CD4-positive, CD25-positive, alpha-beta regulatory T cell (primary cell): Measurements from ENCODE around the gene ZNRD2. TPM values are rescaled to one million over a fixed set of nuclear protein-coding genes. Genes with fewer than 3 reads are reported as not detected.
A peak's percentile ranks its signal among the peaks of the same experiment; 100 is the strongest.

Source experiments
- ATAC-seq, 2 donors: fragments of 150-1000 bp; cut with Tn5 transposase; one replicate each; pipeline ENCODE4 v1.10.0; 2021; ENCODE audit warnings: low read depth in 2 of 2, moderate number of reproducible peaks in 2 of 2, moderate library complexity in 1 of 2
- DNase-seq, 3 donors: peaks; one replicate each; pipeline versions ENCODE4 v3.0.0 to v3.0.0-alpha.2; 2012 to 2022; ENCODE audit warnings: mixed read lengths in 1 of 3
- H3K27ac ChIP-seq: one replicate; pipeline ENCODE4 v1.7.0; 2013; ENCODE audit warnings: mild to moderate bottlenecking, low read length; ENCODE audit not compliant: insufficient read depth, poor library complexity, severe bottlenecking
- H3K27me3 ChIP-seq: one replicate; pipeline ENCODE4 v1.7.0; 2013; ENCODE audit warnings: low read length; ENCODE audit not compliant: control insufficient read depth, insufficient read depth
- H3K36me3 ChIP-seq: one replicate; pipeline ENCODE4 v1.7.0; 2013; ENCODE audit warnings: mild to moderate bottlenecking, low read length, moderate library complexity; ENCODE audit not compliant: control insufficient read depth, insufficient read depth
- H3K4me1 ChIP-seq: 2 replicates; pipeline ENCODE4 v1.7.0; 2013; ENCODE audit warnings: mild to moderate bottlenecking, low read length; ENCODE audit not compliant: insufficient read depth, control insufficient read depth, poor library complexity, severe bottlenecking
- H3K4me3 ChIP-seq: one replicate; pipeline ENCODE4 v1.7.0; 2013; ENCODE audit warnings: low read depth, mild to moderate bottlenecking, low read length, moderate library complexity
- H3K9me3 ChIP-seq, 2 experiments: 1 replicate in 1 of 2; 2 replicates in 1 of 2; pipeline ENCODE4 v1.7.0; 2013; ENCODE audit warnings: low read length in 2 of 2, mild to moderate bottlenecking in 1 of 2, moderate library complexity in 1 of 2; ENCODE audit not compliant: control insufficient read depth in 2 of 2
- H3K27ac Mint-ChIP-seq, 3 donors: one replicate each; pipeline ENCODE4 v1.8.0; 2020 to 2022; ENCODE audit warnings: mild to moderate bottlenecking in 3 of 3, mixed read lengths in 3 of 3, moderate library complexity in 2 of 3
- H3K27me3 Mint-ChIP-seq: one replicate; pipeline ENCODE4 v1.8.0; 2022; ENCODE audit warnings: mild to moderate bottlenecking, mixed read lengths
- H3K36me3 Mint-ChIP-seq: one replicate; pipeline ENCODE4 v1.8.0; 2020; ENCODE audit warnings: mixed read lengths
- H3K4me1 Mint-ChIP-seq, 4 donors: one replicate each; pipeline ENCODE4 v1.8.0; 2020 to 2022; ENCODE audit warnings: mixed read lengths in 4 of 4, mild to moderate bottlenecking in 1 of 4
- H3K4me3 Mint-ChIP-seq, 4 donors: one replicate each; pipeline ENCODE4 v1.8.0; 2020 to 2022; ENCODE audit warnings: mild to moderate bottlenecking in 4 of 4, mixed read lengths in 4 of 4, moderate library complexity in 3 of 4
- H3K9me3 Mint-ChIP-seq, 7 donors: one replicate each; pipeline ENCODE4 v1.8.0; 2020 to 2022; ENCODE audit warnings: mixed read lengths in 7 of 7, mild to moderate bottlenecking in 3 of 7, moderate library complexity in 2 of 7
- polyA plus RNA-seq, 4 donors: library from polyadenylated mRNA; unstranded; fragments of 300-500 nt; fragmentation: Illumina TruSeq; gene quantifications; one replicate each; pipeline ENCODE4 v1.2.3, GENCODE V29; 2021
- total RNA-seq: library from RNA; stranded (reverse); gene quantifications from one replicate; pipeline ENCODE4 v1.2.3, GENCODE V29; 2022

Gene ZNRD2
- total and polyA plus RNA-seq, 5 donors from 2014 or later: 34.6 to 84.7 (median 71.6) TPM

DNA sequence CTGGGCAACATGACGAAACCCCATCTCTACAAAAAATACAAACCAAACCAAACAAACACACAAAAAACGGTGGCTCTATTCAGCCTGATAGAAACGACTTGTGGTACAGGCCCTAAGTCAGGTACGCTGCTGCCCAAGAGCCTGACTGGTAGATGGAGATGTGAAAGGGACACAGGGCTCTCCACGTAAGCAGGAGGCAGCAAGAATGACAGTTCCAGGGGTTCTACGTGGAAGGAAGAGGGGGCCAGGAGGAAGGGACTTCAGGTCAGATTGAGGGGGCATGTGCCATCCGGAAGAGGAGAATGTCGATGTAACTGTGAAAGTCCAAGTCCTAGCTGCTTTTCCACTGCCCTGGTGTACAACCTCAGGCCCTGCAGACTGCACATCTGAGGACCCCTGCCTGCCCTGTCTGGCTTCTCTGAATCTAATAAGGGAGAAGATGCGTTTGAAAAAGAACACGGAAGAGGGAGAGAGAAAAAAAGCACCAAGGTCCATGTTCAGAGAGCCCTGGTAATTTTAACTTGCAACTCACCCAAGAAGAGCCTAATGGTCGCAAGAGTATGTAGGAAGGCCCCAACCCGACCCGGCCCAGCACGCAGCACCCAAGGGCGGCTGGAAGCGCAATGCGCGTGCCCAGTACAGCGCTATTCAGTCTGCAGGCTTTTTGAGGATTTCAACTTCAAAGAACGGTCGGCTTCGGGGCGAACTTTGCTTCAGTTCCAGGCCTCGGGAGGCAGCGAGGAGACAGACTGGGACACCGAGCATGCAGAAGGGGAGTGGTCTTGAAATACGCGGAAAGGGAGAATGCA lies 909 bp upstream of the ZNRD2 start:
- H3K27ac ChIP-seq: peak overlapping the region; percentile 100
- Mint-ChIP-seq H3K36me3 (no peaks in the 10 kb centered on the region), H3K4me1 (peaks cover 0 to 75% (median 47%) of the 10 kb centered on the region in 4 donors), H3K27ac (peak overlapping the region; percentile 97 to 99 (median 98)), H3K27me3 (peaks cover 9% of the 10 kb centered on the region), H3K4me3 (peak overlapping the region; percentile 95 to 100 (median 98)), H3K9me3 (peaks cover 0 to 2% (median 0%) of the 10 kb centered on the region in 7 donors)
- H3K4me3 ChIP-seq: peak overlapping the region; percentile 87
- ATAC-seq (peak; percentile 18 to 21), DNase-seq (no peak)
- no peaks in the 10 kb centered on the region for H3K36me3 ChIP-seq
- H3K9me3 ChIP-seq: no peaks in the 10 kb centered on the region
- H3K4me1 ChIP-seq: peaks cover 83% of the 10 kb centered on the region
- no peaks in the 10 kb centered on the region for H3K27me3 ChIP-seq

DNA sequence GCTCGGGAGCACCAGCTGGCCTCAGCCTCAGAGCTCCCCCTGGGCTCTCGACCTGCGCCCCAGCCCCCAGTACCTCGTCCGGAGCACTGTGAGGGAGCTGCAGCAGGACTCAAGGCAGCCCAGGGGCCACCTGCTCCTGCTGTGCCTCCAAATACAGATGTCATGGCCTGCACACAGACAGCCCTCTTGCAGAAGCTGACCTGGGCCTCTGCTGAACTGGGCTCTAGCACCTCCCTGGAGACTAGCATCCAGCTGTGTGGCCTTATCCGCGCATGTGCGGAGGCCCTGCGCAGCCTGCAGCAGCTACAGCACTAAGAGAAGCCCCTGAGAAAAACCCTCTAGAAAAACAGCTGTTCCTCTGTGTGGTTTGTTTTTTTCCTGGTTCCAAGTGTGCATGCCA lies 1.1 kb downstream of the ZNRD2 start:
- ATAC-seq (no peak), DNase-seq (no peak)
- Mint-ChIP-seq H3K4me3 (peak overlapping the region; percentile 95 to 100 (median 98)), H3K4me1 (peaks cover 0 to 70% (median 37%) of the 10 kb centered on the region in 4 donors), H3K27ac (peak overlapping the region; percentile 93 to 97 (median 95)), H3K27me3 (peaks cover 9% of the 10 kb centered on the region), H3K36me3 (no peaks in the 10 kb centered on the region), H3K9me3 (peaks cover 0 to 2% (median 0%) of the 10 kb centered on the region in 7 donors)
- peak overlapping the region; percentile 87 for H3K4me3 ChIP-seq
- no peaks in the 10 kb centered on the region for H3K27me3 ChIP-seq
- H3K36me3 ChIP-seq: no peaks in the 10 kb centered on the region
- H3K4me1 ChIP-seq: peaks cover 79% of the 10 kb centered on the region
- H3K27ac ChIP-seq: peak overlapping the region; percentile 100
- H3K9me3 ChIP-seq: no peaks in the 10 kb centered on the region

DNA sequence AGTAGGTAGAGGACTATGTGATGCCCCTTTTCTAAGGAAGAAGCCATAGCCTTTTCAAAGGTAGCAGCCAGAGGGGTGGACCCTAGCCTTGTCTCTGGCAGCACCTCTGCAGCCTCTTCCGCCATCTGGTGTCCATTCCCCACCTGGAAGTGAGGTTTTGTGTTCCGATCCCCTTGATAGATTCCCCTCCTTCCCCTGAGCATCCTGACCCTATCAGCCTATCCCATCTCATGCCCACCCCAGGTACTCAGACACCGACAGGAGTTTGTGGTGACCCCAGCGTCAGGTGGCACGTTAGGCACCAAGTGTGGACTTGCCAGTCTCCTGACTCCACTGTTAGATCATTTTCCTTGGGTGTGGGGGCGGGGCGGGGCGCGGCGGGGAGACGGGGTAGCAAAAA lies 1.7 kb downstream of the ZNRD2 start:
- H3K4me3 Mint-ChIP-seq: peak overlapping the region; percentile 95 to 100 (median 98)
- peak overlapping the region; percentile 60 for H3K4me3 ChIP-seq
- H3K36me3 Mint-ChIP-seq: no peaks in the 10 kb centered on the region
- peaks cover 0 to 2% (median 0%) of the 10 kb centered on the region in 7 donors for H3K9me3 Mint-ChIP-seq
- H3K27ac Mint-ChIP-seq: peak overlapping the region; percentile 93 to 97 (median 95)
- H3K27me3 ChIP-seq: no peaks in the 10 kb centered on the region
- H3K36me3 ChIP-seq: no peaks in the 10 kb centered on the region
- ATAC-seq: no peak
- peaks cover 0 to 70% (median 33%) of the 10 kb centered on the region in 4 donors for H3K4me1 Mint-ChIP-seq
- peaks cover 9% of the 10 kb centered on the region for H3K27me3 Mint-ChIP-seq
- peak overlapping the region; percentile 100 for H3K27ac ChIP-seq
- H3K9me3 ChIP-seq: no peaks in the 10 kb centered on the region
- peak in 1 of 3 donors; percentile 54 for DNase-seq
- H3K4me1 ChIP-seq: peaks cover 79% of the 10 kb centered on the region

DNA sequence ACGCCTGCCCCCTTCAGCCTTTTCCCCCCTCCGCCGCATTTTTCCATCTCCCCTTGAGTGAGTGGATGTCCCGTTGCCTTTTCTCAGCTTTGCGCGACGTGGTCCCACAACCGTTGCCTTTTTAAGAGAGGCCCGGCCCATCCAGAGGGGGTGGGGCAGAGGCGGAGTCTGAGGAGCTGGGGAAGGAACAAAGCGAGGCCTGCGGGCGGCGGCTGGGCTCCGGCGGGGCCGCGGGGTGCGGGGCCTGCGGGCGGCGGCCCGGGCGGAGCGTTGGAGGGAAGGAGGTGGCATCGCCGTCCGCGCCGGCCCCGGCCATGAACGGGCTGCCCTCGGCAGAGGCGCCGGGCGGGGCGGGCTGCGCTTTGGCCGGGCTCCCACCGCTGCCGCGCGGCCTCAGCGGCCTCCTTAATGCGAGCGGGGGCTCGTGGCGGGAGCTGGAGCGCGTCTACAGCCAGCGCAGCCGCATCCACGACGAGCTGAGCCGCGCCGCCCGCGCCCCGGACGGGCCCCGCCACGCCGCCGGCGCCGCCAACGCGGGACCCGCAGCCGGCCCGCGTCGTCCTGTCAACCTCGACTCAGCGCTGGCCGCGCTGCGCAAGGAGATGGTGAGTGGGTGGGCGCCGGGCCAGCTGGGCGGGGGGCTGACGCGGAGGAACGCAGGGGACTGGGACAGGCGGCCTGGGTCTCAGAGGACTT lies 2.2 kb downstream of the ZNRD2 start, which contains the start of gene FAM89B:
TSS of gene FAM89B (plus strand) at position 183 of the 696 bp plus-strand sequence. CDS start at position 315, 132 bp downstream.
- Histone ChIP-seq H3K36me3 (no peaks in the 10 kb centered on the region), H3K4me3 (peak within 1 kb of the TSS; percentile 90), H3K27ac (peak within 1 kb of the TSS; percentile 100), H3K27me3 (no peaks in the 10 kb centered on the region), H3K9me3 (no peaks in the 10 kb centered on the region), H3K4me1 (peaks cover 82% of the 10 kb centered on the region)
- H3K4me1 Mint-ChIP-seq: peaks cover 0 to 72% (median 32%) of the 10 kb centered on the region in 4 donors
- H3K27me3 Mint-ChIP-seq: peaks cover 9% of the 10 kb centered on the region
- H3K27ac Mint-ChIP-seq: peak within 1 kb of the TSS; percentile 93 to 97 (median 95)
- ATAC-seq (peak; percentile 19 to 26), DNase-seq (peak; percentile 82 to 93 (median 86))
- peak within 1 kb of the TSS; percentile 95 to 100 (median 98) for H3K4me3 Mint-ChIP-seq
- no peaks in the 10 kb centered on the region for H3K36me3 Mint-ChIP-seq
- H3K9me3 Mint-ChIP-seq: peaks cover 0 to 2% (median 0%) of the 10 kb centered on the region in 7 donors

DNA sequence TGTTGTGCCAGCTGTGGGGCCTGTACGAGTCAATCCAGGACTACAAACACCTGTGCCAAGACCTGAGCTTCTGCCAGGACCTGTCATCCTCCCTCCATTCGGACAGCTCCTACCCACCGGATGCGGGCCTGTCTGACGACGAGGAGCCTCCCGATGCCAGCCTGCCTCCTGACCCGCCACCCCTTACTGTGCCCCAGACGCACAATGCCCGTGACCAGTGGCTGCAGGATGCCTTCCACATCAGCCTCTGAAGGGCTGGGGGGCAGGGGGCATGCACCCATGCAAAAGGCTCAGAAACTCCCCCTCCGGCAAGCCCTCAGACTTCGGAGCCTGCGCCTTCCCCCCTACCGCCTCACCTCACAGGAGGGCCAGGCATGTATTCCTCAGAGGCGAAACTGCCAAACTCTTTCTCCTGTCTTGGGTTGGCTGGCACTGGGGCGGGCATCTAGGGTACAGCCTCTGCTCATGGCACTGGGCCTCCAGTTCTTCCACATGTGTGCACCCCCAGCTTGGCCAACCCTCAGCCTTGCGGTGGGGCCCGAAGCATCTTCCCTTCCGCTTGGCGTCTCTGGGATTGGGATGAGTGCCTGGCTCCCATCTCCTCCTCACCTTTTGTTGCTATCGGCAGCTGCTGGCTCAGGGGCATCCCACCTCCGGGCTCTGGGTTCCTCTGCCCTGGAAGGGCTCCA lies 3.3 kb downstream of the ZNRD2 start:
- H3K27me3 Mint-ChIP-seq: peaks cover 9% of the 10 kb centered on the region
- H3K4me1 Mint-ChIP-seq: peaks cover 0 to 75% (median 34%) of the 10 kb centered on the region in 4 donors
- H3K4me3 Mint-ChIP-seq: peak overlapping the region; percentile 91 to 98 (median 94)
- H3K9me3 Mint-ChIP-seq: peaks cover 0 to 2% (median 0%) of the 10 kb centered on the region in 7 donors
- H3K27ac ChIP-seq: peak overlapping the region; percentile 100
- H3K4me3 ChIP-seq: peak overlapping the region; percentile 90
- H3K36me3 Mint-ChIP-seq: no peaks in the 10 kb centered on the region
- peak overlapping the region; percentile 88 to 97 (median 93) for H3K27ac Mint-ChIP-seq
- no peaks in the 10 kb centered on the region for H3K27me3 ChIP-seq
- H3K4me1 ChIP-seq: peaks cover 83% of the 10 kb centered on the region
- no peaks in the 10 kb centered on the region for H3K36me3 ChIP-seq
- ATAC-seq: no peak
- H3K9me3 ChIP-seq: no peaks in the 10 kb centered on the region
- DNase-seq: no peak

DNA sequence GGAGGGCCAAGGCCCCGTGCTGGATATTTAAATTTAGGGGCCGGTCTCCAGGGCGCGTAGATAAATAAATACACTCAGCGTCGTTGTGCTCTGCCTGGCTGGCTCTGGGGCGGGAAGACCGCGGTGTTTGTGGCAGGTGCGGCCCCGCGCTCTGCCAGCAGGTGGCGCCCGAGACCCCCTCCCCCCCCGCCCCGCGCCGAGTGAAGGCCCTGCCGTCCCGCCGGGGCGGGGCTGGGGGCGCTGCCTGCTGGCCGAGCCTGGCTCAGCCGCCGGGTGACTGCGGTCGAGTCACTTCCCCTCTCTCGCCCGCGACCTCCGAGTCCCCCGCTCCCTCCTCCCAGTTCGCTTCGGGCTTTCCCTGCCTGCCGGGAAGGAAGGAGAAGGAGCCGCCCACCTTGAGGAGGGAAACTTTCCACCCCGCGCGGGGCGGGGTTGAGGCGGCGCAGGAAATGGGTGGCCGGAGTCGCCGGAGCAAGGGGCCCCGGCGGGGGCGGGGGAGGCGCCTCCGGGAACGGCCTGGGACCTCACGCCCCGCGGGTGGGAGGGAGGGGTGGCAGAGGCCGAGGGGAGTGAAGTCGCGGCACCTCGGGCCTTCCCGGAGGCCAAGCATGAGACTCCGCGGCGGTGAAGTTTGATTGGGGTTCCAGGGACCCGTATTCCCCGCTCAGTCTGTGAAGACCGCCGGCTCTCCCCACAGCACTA lies 4.0 kb downstream of the ZNRD2 start:
- peaks cover 80% of the 10 kb centered on the region for H3K4me1 ChIP-seq
- DNase-seq (peak; percentile 80 to 88 (median 86)), ATAC-seq (peak; percentile 26 to 29)
- Mint-ChIP-seq H3K27me3 (peaks cover 9% of the 10 kb centered on the region), H3K36me3 (no peaks in the 10 kb centered on the region), H3K4me3 (peak overlapping the region; percentile 94 to 98 (median 95)), H3K27ac (peak overlapping the region; percentile 97 to 98 (median 97)), H3K4me1 (peaks cover 0 to 73% (median 32%) of the 10 kb centered on the region in 4 donors), H3K9me3 (peaks cover 0 to 2% (median 0%) of the 10 kb centered on the region in 7 donors)
- peak overlapping the region; percentile 100 for H3K27ac ChIP-seq
- H3K4me3 ChIP-seq: peak overlapping the region; percentile 96
- H3K36me3 ChIP-seq: peaks cover 6% of the 10 kb centered on the region
- H3K9me3 ChIP-seq: no peaks in the 10 kb centered on the region
- H3K27me3 ChIP-seq: no peaks in the 10 kb centered on the region
